Sigmoid colon (tissue), 4 donors: ENCODE results near the gene MACC1.

Source experiments
- EP300 ChIP-seq, 4 donors: sonication (generic); formaldehyde crosslinking; IDR thresholded peaks; one replicate each; pipeline ENCODE4 v1.6.1; 2017; ENCODE audit warnings: antibody characterized with exemption in 4 of 4
- POLR2A ChIP-seq, 2 donors: fragments of 450-650 bp; IDR thresholded peaks; one replicate each; pipeline ENCODE4 v1.6.1; 2016; ENCODE audit warnings: antibody characterized with exemption in 2 of 2, mild to moderate bottlenecking in 2 of 2, moderate library complexity in 2 of 2
- TF ChIP-seq, protein P1 (sequence below), 4 experiments: fragments of 450-650 bp in 3 of 4; fragments of 200-600 bp in 1 of 4; IDR thresholded peaks; one replicate each; pipeline ENCODE4 v1.5.1; 2016 to 2019; ENCODE audit warnings: antibody characterized with exemption in 4 of 4, mild to moderate bottlenecking in 3 of 4, moderate library complexity in 2 of 4

- TF ChIP-seq, protein P1, sequence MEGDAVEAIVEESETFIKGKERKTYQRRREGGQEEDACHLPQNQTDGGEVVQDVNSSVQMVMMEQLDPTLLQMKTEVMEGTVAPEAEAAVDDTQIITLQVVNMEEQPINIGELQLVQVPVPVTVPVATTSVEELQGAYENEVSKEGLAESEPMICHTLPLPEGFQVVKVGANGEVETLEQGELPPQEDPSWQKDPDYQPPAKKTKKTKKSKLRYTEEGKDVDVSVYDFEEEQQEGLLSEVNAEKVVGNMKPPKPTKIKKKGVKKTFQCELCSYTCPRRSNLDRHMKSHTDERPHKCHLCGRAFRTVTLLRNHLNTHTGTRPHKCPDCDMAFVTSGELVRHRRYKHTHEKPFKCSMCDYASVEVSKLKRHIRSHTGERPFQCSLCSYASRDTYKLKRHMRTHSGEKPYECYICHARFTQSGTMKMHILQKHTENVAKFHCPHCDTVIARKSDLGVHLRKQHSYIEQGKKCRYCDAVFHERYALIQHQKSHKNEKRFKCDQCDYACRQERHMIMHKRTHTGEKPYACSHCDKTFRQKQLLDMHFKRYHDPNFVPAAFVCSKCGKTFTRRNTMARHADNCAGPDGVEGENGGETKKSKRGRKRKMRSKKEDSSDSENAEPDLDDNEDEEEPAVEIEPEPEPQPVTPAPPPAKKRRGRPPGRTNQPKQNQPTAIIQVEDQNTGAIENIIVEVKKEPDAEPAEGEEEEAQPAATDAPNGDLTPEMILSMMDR (IDR thresholded peaks at IDR 0.05): no peak
- TF ChIP-seq EP300 (IDR thresholded peaks at IDR 0.05) (no peak), POLR2A (IDR thresholded peaks at IDR 0.05) (no peak)
Observed at GRCh38 chr7:20131776-20132175, 85.4 kb downstream of the MACC1 start.
